ENCODE data around the gene SLC12A5.

SLC12A5 gene

DNA sequence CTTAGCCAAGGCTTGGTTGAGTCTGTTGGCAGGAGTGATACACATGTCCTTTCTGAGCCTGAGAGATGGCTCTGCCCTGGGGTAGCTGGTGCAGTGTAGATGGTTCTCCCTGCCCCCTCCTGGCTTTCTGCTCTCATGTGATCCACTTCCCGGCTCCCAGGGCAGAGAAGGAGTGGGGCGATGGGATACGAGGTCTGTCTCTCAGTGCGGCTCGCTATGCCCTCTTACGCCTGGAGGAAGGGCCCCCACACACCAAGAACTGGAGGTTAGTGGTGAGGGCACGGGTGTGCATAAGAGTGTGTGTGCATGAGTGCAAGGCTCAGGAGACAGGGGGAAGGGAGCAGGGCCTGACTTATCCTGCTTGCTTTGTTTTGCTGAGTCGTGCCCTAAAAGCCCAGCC lies 18.8 kb downstream of the SLC12A5 start:
- H3K9ac ChIP-seq (ENCODE audit: low read depth, low read length) = no peak overlapping the region
- no peaks in the 10 kb centered on the region for H3K36me3 ChIP-seq (ENCODE audit: insufficient read depth, low read length)
- no peaks in the 10 kb centered on the region for H3K9me3 ChIP-seq (ENCODE audit: control insufficient read depth, insufficient read depth, low read length)
- H3K4me1 ChIP-seq (ENCODE audit: insufficient read depth, low read length) = no peaks in the 10 kb centered on the region

GRCh38 chr20:46049190-46049589 lies 20.2 kb downstream of the SLC12A5 start:
- no peaks in the 10 kb centered on the region for H3K4me1 ChIP-seq (ENCODE audit: insufficient read depth, low read length)
- no peaks in the 10 kb centered on the region for H3K36me3 ChIP-seq (ENCODE audit: insufficient read depth, low read length)
- no peaks in the 10 kb centered on the region for H3K9me3 ChIP-seq (ENCODE audit: control insufficient read depth, insufficient read depth, low read length)
- no peak overlapping the region for H3K9ac ChIP-seq (ENCODE audit: low read depth, low read length)

DNA sequence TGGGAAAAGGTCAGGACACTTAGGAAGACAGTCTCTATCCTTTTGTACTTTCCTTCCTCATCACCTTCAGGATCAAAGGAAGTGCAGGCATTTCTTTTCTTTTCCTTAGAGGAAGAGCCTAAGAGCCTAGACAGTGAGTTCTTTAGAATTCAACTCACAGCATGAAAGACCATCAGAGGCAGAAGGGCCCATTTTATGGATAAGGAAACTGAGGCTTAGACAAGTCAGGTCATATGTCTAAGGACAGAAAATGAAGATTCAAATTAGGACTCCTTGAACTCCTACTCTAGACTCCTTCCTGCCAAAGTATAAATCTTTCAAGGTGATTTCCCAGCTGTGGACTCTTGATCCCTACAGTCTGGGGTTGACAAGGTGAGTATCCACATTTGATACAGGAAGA lies 20.8 kb downstream of the SLC12A5 start:
- Histone ChIP-seq H3K4me1 (ENCODE audit: insufficient read depth, low read length) (no peaks in the 10 kb centered on the region), H3K9me3 (ENCODE audit: control insufficient read depth, insufficient read depth, low read length) (no peaks in the 10 kb centered on the region), H3K36me3 (ENCODE audit: insufficient read depth, low read length) (no peaks in the 10 kb centered on the region), H3K9ac (ENCODE audit: low read depth, low read length) (no peak overlapping the region)

DNA sequence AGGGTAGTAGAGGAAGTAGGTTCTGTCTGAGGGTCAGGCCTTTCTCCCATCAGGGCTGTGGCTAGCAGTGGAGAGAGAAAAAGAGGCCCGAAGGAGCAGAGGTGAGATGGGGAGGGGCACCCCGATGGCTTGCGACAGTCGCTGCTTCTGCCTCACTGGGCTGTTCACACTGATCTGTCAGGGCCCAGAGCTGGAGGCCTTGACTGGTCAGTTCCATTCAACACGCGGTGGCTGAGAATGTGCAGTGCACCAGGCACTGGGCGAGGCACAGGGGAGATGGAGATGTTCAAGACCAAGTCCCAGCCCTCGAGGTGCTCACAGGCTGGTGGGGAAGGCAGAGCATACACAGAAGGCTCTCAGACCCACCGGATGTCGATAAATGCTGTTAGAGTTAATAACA lies 21.4 kb downstream of the SLC12A5 start:
- no peaks in the 10 kb centered on the region for H3K36me3 ChIP-seq (ENCODE audit: insufficient read depth, low read length)
- H3K4me1 ChIP-seq (ENCODE audit: insufficient read depth, low read length) = no peaks in the 10 kb centered on the region
- no peak overlapping the region for H3K9ac ChIP-seq (ENCODE audit: low read depth, low read length)
- no peaks in the 10 kb centered on the region for H3K9me3 ChIP-seq (ENCODE audit: control insufficient read depth, insufficient read depth, low read length)

- Histone ChIP-seq H3K9me3 (ENCODE audit: control insufficient read depth, insufficient read depth, low read length) (no peaks in the 10 kb centered on the region), H3K4me1 (ENCODE audit: insufficient read depth, low read length) (no peaks in the 10 kb centered on the region), H3K9ac (ENCODE audit: low read depth, low read length) (no peak overlapping the region), H3K36me3 (ENCODE audit: insufficient read depth, low read length) (no peaks in the 10 kb centered on the region)
These were observed 21.9 kb downstream of the SLC12A5 start for GRCh38 chr20:46050885-46051284.

GRCh38 chr20:46051556-46052308 lies 22.7 kb downstream of the SLC12A5 start:
- H3K4me1 ChIP-seq (ENCODE audit: insufficient read depth, low read length) = no peaks in the 10 kb centered on the region
- H3K9ac ChIP-seq (ENCODE audit: low read depth, low read length) = no peak overlapping the region
- no peaks in the 10 kb centered on the region for H3K9me3 ChIP-seq (ENCODE audit: control insufficient read depth, insufficient read depth, low read length)
- H3K36me3 ChIP-seq (ENCODE audit: insufficient read depth, low read length) = no peaks in the 10 kb centered on the region

- Histone ChIP-seq H3K9ac (ENCODE audit: low read depth, low read length) (no peak overlapping the region), H3K4me1 (ENCODE audit: insufficient read depth, low read length) (no peaks in the 10 kb centered on the region), H3K9me3 (ENCODE audit: control insufficient read depth, insufficient read depth, low read length) (no peaks in the 10 kb centered on the region), H3K36me3 (ENCODE audit: insufficient read depth, low read length) (no peaks in the 10 kb centered on the region)
These were observed 24.4 kb downstream of the SLC12A5 start for GRCh38 chr20:46053416-46053815.

GRCh38 chr20:46054606-46055005 lies 25.6 kb downstream of the SLC12A5 start:
- Histone ChIP-seq H3K36me3 (ENCODE audit: insufficient read depth, low read length) (no peaks in the 10 kb centered on the region), H3K9ac (ENCODE audit: low read depth, low read length) (no peak overlapping the region), H3K4me1 (ENCODE audit: insufficient read depth, low read length) (no peaks in the 10 kb centered on the region), H3K9me3 (ENCODE audit: control insufficient read depth, insufficient read depth, low read length) (no peaks in the 10 kb centered on the region)

- H3K9ac ChIP-seq (ENCODE audit: low read depth, low read length) = no peak overlapping the region
- H3K36me3 ChIP-seq (ENCODE audit: insufficient read depth, low read length) = no peaks in the 10 kb centered on the region
- no peaks in the 10 kb centered on the region for H3K4me1 ChIP-seq (ENCODE audit: insufficient read depth, low read length)
These were observed 26.3 kb downstream of the SLC12A5 start for GRCh38 chr20:46055269-46055668.

DNA sequence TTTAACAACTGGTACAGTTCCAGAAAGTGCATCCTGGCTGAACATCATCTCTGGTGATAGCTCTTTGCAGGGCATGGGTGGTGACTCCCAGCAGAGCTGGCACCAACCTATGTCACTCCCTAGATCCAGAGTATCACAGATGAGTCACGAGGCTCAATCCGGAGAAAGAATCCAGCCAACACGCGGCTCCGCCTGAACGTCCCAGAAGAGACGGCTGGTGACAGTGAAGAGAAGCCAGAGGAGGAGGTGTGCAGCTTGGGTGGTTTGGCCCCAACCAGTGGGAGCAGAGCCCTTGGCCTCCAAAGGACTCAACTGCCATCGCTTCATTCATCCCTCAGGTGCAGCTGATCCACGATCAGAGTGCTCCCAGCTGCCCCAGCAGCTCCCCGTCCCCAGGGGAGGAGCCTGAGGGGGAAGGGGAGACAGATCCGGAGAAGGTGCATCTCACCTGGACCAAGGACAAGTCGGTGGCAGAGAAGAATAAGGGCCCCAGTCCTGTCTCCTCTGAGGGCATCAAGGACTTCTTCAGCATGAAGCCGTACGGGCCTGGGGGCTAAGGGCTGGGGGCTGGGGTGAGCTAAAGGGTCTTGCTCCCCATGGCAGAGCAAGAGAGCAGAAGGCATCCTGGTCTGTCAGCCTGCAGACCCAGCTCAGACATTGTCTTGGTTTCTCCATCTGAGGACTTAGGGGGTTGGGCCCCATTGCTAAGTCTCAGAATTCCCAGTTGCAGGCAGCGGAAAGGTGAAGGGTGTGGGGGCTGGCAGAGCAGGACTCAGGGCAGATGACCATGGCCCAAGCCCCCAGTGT lies 27.2 kb downstream of the SLC12A5 start:
- Histone ChIP-seq H3K4me1 (ENCODE audit: insufficient read depth, low read length) (no peaks in the 10 kb centered on the region), H3K36me3 (ENCODE audit: insufficient read depth, low read length) (no peaks in the 10 kb centered on the region), H3K9me3 (ENCODE audit: control insufficient read depth, insufficient read depth, low read length) (no peaks in the 10 kb centered on the region), H3K9ac (ENCODE audit: low read depth, low read length) (no peak overlapping the region)

More at GRCh38 chr20:46055269-46055668, 26.3 kb downstream of the SLC12A5 start:
- no peaks in the 10 kb centered on the region for H3K9me3 ChIP-seq (ENCODE audit: control insufficient read depth, insufficient read depth, low read length)

- peaks cover 9% of the 10 kb centered on the region for H3K36me3 ChIP-seq (ENCODE audit: insufficient read depth, low read length)
- no peaks in the 10 kb centered on the region for H3K4me1 ChIP-seq (ENCODE audit: insufficient read depth, low read length)
- no peak overlapping the region for H3K9ac ChIP-seq (ENCODE audit: low read depth, low read length)
- H3K9me3 ChIP-seq (ENCODE audit: control insufficient read depth, insufficient read depth, low read length) = no peaks in the 10 kb centered on the region
These were observed 28.2 kb downstream of the SLC12A5 start for GRCh38 chr20:46056970-46057855.

GRCh38 chr20:46057856-46058598 lies 29.0 kb downstream of the SLC12A5 start:
- H3K4me1 ChIP-seq (ENCODE audit: insufficient read depth, low read length) = no peaks in the 10 kb centered on the region

GRCh38 chr20:46058599-46059281 lies 29.7 kb downstream of the SLC12A5 start:
- H3K4me1 ChIP-seq (ENCODE audit: insufficient read depth, low read length) = no peaks in the 10 kb centered on the region
- H3K36me3 ChIP-seq (ENCODE audit: insufficient read depth, low read length) = peaks cover 15% of the 10 kb centered on the region
- peak overlapping the region; percentile 27; the same call in 1 of the 2 replicates for H3K9ac ChIP-seq (ENCODE audit: low read depth, low read length)
- H3K9me3 ChIP-seq (ENCODE audit: control insufficient read depth, insufficient read depth, low read length) = no peaks in the 10 kb centered on the region

More at GRCh38 chr20:46057856-46058598, 29.0 kb downstream of the SLC12A5 start:
- peaks cover 11% of the 10 kb centered on the region for H3K36me3 ChIP-seq (ENCODE audit: insufficient read depth, low read length)
- H3K9ac ChIP-seq (ENCODE audit: low read depth, low read length) = peak overlapping the region; percentile 27; the same call in 1 of the 2 replicates
- no peaks in the 10 kb centered on the region for H3K9me3 ChIP-seq (ENCODE audit: control insufficient read depth, insufficient read depth, low read length)

Data from ES-I3 (cell line).